OCI-LY1 (cell line): ENCODE data around the gene LDLRAD4.

Experiments
- H2AFZ ChIP-seq: fragments of 200-600 bp; sonication (generic), shearing (Covaris generic); 2 replicates; pipeline ENCODE4 v1.6.0; 2014; ENCODE audit warnings: antibody characterized with exemption, mild to moderate bottlenecking, low read length
- H3F3A ChIP-seq: fragments of 200-600 bp; sonication (generic), shearing (Covaris generic); 2 replicates; pipeline ENCODE4 v1.6.0; 2014; ENCODE audit warnings: mild to moderate bottlenecking, antibody characterized with exemption, low read length, moderate library complexity; ENCODE audit not compliant: insufficient read depth
- H3K27ac ChIP-seq: fragments of 200-600 bp; sonication (generic); 2 replicates; pipeline ENCODE4 v1.5.1; 2014; ENCODE audit warnings: low read length, mixed run types, mild to moderate bottlenecking, low read depth; ENCODE audit not compliant: poor library complexity, severe bottlenecking
- H3K27me3 ChIP-seq: fragments of 200-600 bp; sonication (generic); 2 replicates; pipeline ENCODE4 v1.6.0; 2014; ENCODE audit warnings: antibody characterized with exemption, mild to moderate bottlenecking, low read length, moderate library complexity; ENCODE audit not compliant: insufficient read depth
- H3K36me3 ChIP-seq: fragments of 200-600 bp; sonication (generic); 2 replicates; pipeline ENCODE4 v1.6.1; 2014; ENCODE audit warnings: mild to moderate bottlenecking, antibody characterized with exemption, low read length, moderate library complexity, mixed read lengths; ENCODE audit not compliant: insufficient read depth
- H3K4me1 ChIP-seq: fragments of 200-600 bp; sonication (generic); 2 replicates; pipeline ENCODE4 v1.5.1; 2014; ENCODE audit warnings: mild to moderate bottlenecking, low read length, moderate library complexity; ENCODE audit not compliant: insufficient read depth, severe bottlenecking
- H3K4me2 ChIP-seq: fragments of 200-600 bp; sonication (generic), shearing (Covaris generic); 2 replicates; pipeline ENCODE4 v1.6.1; 2014; ENCODE audit warnings: low read length
- H3K4me3 ChIP-seq: fragments of 200-600 bp; sonication (generic); 2 replicates; pipeline ENCODE4 v1.5.1; 2014; ENCODE audit warnings: low read length, low read depth, mild to moderate bottlenecking, mixed read lengths; ENCODE audit not compliant: poor library complexity, severe bottlenecking
- H3K79me2 ChIP-seq: fragments of 200-600 bp; shearing (Covaris generic); 2 replicates; pipeline ENCODE4 v1.6.1; 2016; ENCODE audit warnings: mixed run types, low read length, mixed read lengths; ENCODE audit not compliant: insufficient read depth
- H3K9ac ChIP-seq: fragments of 200-600 bp; sonication (generic), shearing (Covaris generic); 2 replicates; pipeline ENCODE4 v1.6.1; 2014; ENCODE audit warnings: mild to moderate bottlenecking, low read length, mixed read lengths
- H3K9me2 ChIP-seq: fragments of 200-600 bp; sonication (generic), shearing (Covaris generic); 2 replicates; pipeline ENCODE4 v1.6.1; 2014; ENCODE audit warnings: low read depth, mild to moderate bottlenecking, low read length, mixed read lengths
- H3K9me3 ChIP-seq: fragments of 200-600 bp; shearing (Covaris generic); 2 replicates; pipeline ENCODE4 v1.6.1; 2014; ENCODE audit warnings: low read length, mixed read lengths
- H4K20me1 ChIP-seq: fragments of 200-600 bp; sonication (generic), shearing (Covaris generic); 2 replicates; pipeline ENCODE4 v1.6.0; 2016; ENCODE audit warnings: mild to moderate bottlenecking, low read length; ENCODE audit not compliant: insufficient read depth
- CTCF ChIP-seq: fragments of 200-600 bp; sonication (generic), shearing (Covaris generic); IDR thresholded peaks from 2 replicates; pipeline ENCODE4 v1.5.1; 2017; ENCODE audit warnings: mild to moderate bottlenecking, antibody characterized with exemption, low read length, moderate library complexity, mixed read lengths
- EZH2 ChIP-seq: fragments of 200-600 bp; sonication (generic), shearing (Covaris generic); IDR thresholded peaks from 2 replicates; pipeline ENCODE4 v1.8.0; 2017; ENCODE audit warnings: borderline replicate concordance, mixed run types, mild to moderate bottlenecking, antibody characterized with exemption, low read length, moderate library complexity, mixed read lengths

The LDLRAD4 gene

DNA sequence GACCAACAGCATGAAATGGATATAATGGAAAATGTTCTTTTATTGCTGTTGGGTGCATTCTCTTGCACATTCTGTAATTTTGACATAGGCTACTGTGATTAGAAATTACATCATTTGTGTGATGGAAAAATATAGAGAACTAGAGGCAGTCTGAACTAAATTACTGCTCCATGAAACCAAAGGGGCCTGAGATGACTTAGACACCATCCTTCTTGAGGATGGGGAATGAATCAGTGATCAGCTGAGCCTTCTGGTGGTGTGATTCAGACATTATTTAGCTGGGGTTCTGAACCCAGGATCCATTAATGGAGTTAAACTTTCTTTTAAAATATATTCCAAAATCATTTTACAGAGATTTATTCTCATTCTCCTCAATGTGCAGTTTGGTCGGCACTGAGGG, 135.8 kb downstream of the LDLRAD4 start:
- H3K4me1 ChIP-seq = peaks cover 6% of the 10 kb centered on the region
- no peaks in the 10 kb centered on the region for H3F3A ChIP-seq
- H3K27ac ChIP-seq = no peak overlapping the region
- H4K20me1 ChIP-seq = no peaks in the 10 kb centered on the region
- H3K9me2 ChIP-seq = no peaks in the 10 kb centered on the region
- H3K9ac ChIP-seq = no peak overlapping the region
- H3K27me3 ChIP-seq = no peaks in the 10 kb centered on the region
- no peak overlapping the region for H3K4me3 ChIP-seq
- H3K36me3 ChIP-seq = no peaks in the 10 kb centered on the region
- H3K79me2 ChIP-seq = no peaks in the 10 kb centered on the region
- H3K4me2 ChIP-seq = no peak overlapping the region
- H3K9me3 ChIP-seq = peaks cover 18% of the 10 kb centered on the region; the same call in 1 of the 2 replicates
- no peak for TF ChIP-seq CTCF
- TF ChIP-seq EZH2 = no peak
- no peak overlapping the region for H2AFZ ChIP-seq

GRCh38 chr18:13356032-13356431, 137.5 kb downstream of the LDLRAD4 start:
- Histone ChIP-seq H3K4me2 (no peak overlapping the region), H3K27ac (no peak overlapping the region), H2AFZ (no peak overlapping the region), H3K9ac (no peak overlapping the region), H3K36me3 (no peaks in the 10 kb centered on the region), H4K20me1 (no peaks in the 10 kb centered on the region), H3K4me3 (no peak overlapping the region), H3K9me2 (no peaks in the 10 kb centered on the region), H3F3A (no peaks in the 10 kb centered on the region), H3K79me2 (no peaks in the 10 kb centered on the region), H3K27me3 (no peaks in the 10 kb centered on the region), H3K4me1 (peaks cover 11% of the 10 kb centered on the region), H3K9me3 (peaks cover 14% of the 10 kb centered on the region; the same call in 1 of the 2 replicates)
- TF ChIP-seq EZH2 (no peak), CTCF (no peak)

DNA sequence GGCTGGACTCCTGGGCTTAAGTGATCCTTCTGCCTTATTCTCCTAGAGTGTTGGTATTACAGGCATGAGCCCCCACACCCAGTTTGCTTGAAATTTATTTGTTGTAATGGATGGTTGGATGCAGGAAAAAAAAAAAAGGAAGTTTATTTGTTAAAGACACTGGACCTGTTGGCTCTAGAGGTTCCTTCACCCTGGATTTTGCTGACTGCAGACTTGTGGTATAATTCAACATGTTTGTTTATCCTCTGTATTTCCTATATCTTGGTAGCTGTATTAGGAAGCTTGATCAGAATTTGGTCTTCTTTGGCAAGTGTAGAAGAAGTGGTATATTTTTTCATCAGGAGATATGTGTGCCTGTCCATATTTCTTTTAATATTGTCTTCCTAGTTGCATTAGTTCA, 138.7 kb downstream of the LDLRAD4 start:
- H3F3A ChIP-seq = no peaks in the 10 kb centered on the region
- no peak overlapping the region for H2AFZ ChIP-seq
- no peak overlapping the region for H3K4me2 ChIP-seq
- H3K9ac ChIP-seq = no peak overlapping the region
- no peaks in the 10 kb centered on the region for H3K79me2 ChIP-seq
- peaks cover 11% of the 10 kb centered on the region for H3K4me1 ChIP-seq
- no peaks in the 10 kb centered on the region for H4K20me1 ChIP-seq
- no peaks in the 10 kb centered on the region for H3K9me2 ChIP-seq
- TF ChIP-seq EZH2 (no peak), CTCF (no peak)
- H3K36me3 ChIP-seq = no peaks in the 10 kb centered on the region
- H3K4me3 ChIP-seq = no peak overlapping the region
- H3K27ac ChIP-seq = no peak overlapping the region
- peaks cover 12% of the 10 kb centered on the region; the same call in 1 of the 2 replicates for H3K9me3 ChIP-seq
- H3K27me3 ChIP-seq = no peaks in the 10 kb centered on the region
